Liver (tissue), 9 donors: ENCODE results near the gene IP6K3. TPM values are rescaled to one million over a fixed set of nuclear protein-coding genes. Genes with fewer than 3 reads are reported as not detected.

Source experiments
- DNase-seq: peaks from one replicate; pipeline ENCODE4 v3.0.0-alpha.2; 2017; ENCODE audit warnings: low spot score
- H3K27ac ChIP-seq, 2 donors: one replicate each; pipeline ENCODE4 v1.7.0; 2013; ENCODE audit warnings: inconsistent platforms in 2 of 2, low read length in 2 of 2, control low read depth in 1 of 2, low read depth in 1 of 2, mild to moderate bottlenecking in 1 of 2
- H3K27me3 ChIP-seq, 4 donors: one replicate each; pipeline versions ENCODE4 v1.6.1 to v1.7.0; 2013; ENCODE audit warnings: low read length in 3 of 4, inconsistent platforms in 1 of 4, mild to moderate bottlenecking in 1 of 4, moderate library complexity in 1 of 4; ENCODE audit not compliant: control insufficient read depth in 4 of 4, insufficient read depth in 4 of 4
- H3K36me3 ChIP-seq, 4 donors: one replicate each; pipeline versions ENCODE4 v1.6.1 to v1.7.0; 2013; ENCODE audit warnings: low read length in 3 of 4, mild to moderate bottlenecking in 3 of 4, low read depth in 1 of 4, moderate library complexity in 1 of 4; ENCODE audit not compliant: control insufficient read depth in 4 of 4, insufficient read depth in 3 of 4
- H3K4me1 ChIP-seq, 4 donors: one replicate each; pipeline versions ENCODE4 v1.6.1 to v1.7.0; 2013; ENCODE audit warnings: low read length in 3 of 4, mild to moderate bottlenecking in 3 of 4, moderate library complexity in 1 of 4; ENCODE audit not compliant: control insufficient read depth in 4 of 4, insufficient read depth in 4 of 4
- H3K4me3 ChIP-seq, 3 donors: one replicate each; pipeline versions ENCODE4 v1.6.1 to v1.7.0; 2013; ENCODE audit warnings: low read length in 3 of 3, control low read depth in 1 of 3, low read depth in 1 of 3, mild to moderate bottlenecking in 1 of 3
- H3K9ac ChIP-seq, 2 donors: one replicate each; pipeline ENCODE4 v1.7.0; 2013; ENCODE audit warnings: low read length in 2 of 2, mild to moderate bottlenecking in 2 of 2, moderate library complexity in 2 of 2, control low read depth in 1 of 2, low read depth in 1 of 2
- H3K9me3 ChIP-seq, 4 donors: one replicate each; pipeline versions ENCODE4 v1.6.1 to v1.7.0; 2013; ENCODE audit warnings: low read length in 3 of 4; ENCODE audit not compliant: control insufficient read depth in 4 of 4
- FOXA1 ChIP-seq: IDR thresholded peaks from 2 replicates; pipeline ENCODE4 v1.6.1; 2016; ENCODE audit warnings: antibody characterized with exemption
- FOXA2 ChIP-seq: IDR thresholded peaks from 2 replicates; pipeline ENCODE4 v1.6.1; 2016; ENCODE audit warnings: antibody characterized with exemption
- GABPA ChIP-seq, 2 donors: IDR thresholded peaks in 1 of 2; conservative IDR thresholded peaks in 1 of 2; 2 replicates each; pipeline ENCODE4 v1.6.1; 2016; ENCODE audit warnings: antibody characterized with exemption in 2 of 2, mild to moderate bottlenecking in 1 of 2, moderate library complexity in 1 of 2
- HNF4A ChIP-seq, 2 donors: conservative IDR thresholded peaks; 2 replicates each; pipeline ENCODE4 v1.6.1; 2016; ENCODE audit warnings: antibody characterized with exemption in 2 of 2, mild to moderate bottlenecking in 2 of 2
- JUND ChIP-seq, 2 donors: IDR thresholded peaks; 2 replicates each; pipeline ENCODE4 v1.6.1; 2016; ENCODE audit warnings: antibody characterized with exemption in 2 of 2
- NR2F2 ChIP-seq: IDR thresholded peaks from 2 replicates; pipeline ENCODE4 v1.6.1; 2016; ENCODE audit warnings: antibody characterized with exemption
- RAD21 ChIP-seq, 2 donors: IDR thresholded peaks; 2 replicates each; pipeline ENCODE4 v1.6.1; 2016; ENCODE audit warnings: antibody characterized with exemption in 2 of 2, mild to moderate bottlenecking in 2 of 2
- RXRA ChIP-seq, 2 donors: IDR thresholded peaks; 2 replicates each; pipeline ENCODE4 v1.6.1; 2017 to 2018; ENCODE audit warnings: antibody characterized with exemption in 2 of 2, mild to moderate bottlenecking in 1 of 2
- SP1 ChIP-seq: IDR thresholded peaks from 2 replicates; pipeline ENCODE4 v1.6.1; 2018; ENCODE audit warnings: antibody characterized with exemption, mild to moderate bottlenecking
- TAF1 ChIP-seq: conservative IDR thresholded peaks from 2 replicates; pipeline ENCODE4 v1.6.1; 2016; ENCODE audit warnings: antibody characterized with exemption, mild to moderate bottlenecking
- YY1 ChIP-seq: IDR thresholded peaks from 2 replicates; pipeline ENCODE4 v1.6.1; 2016; ENCODE audit warnings: antibody characterized with exemption, mild to moderate bottlenecking
- WGBS: extraction: QIAGEN DNeasy Blood & Tissue Kit; methylation state at CpG from one replicate; pipeline ENCODE4 v1.1.7; 2013; 5-methylcytosine and 5-hydroxymethylcytosine counted together
- polyA plus RNA-seq, 2 donors: library from polyadenylated mRNA; stranded (reverse) in 1 of 2; unstranded in 1 of 2; fragments of 200-250 nt in 1 of 2; fragments of >200 nt in 1 of 2; fragmentation: Nextera tagmentation in 1 of 2; extraction: Ambion mirVana in 1 of 2; gene quantifications; one replicate each; pipeline versions ENCODE4 v1.2.1 to v1.2.3, GENCODE V29; 2013 to 2015
- total RNA-seq, 2 donors: library from RNA; depleted of rRNA; stranded (reverse); fragments of >200 nt; gene quantifications; one replicate each; pipeline ENCODE4 v1.2.3, GENCODE V29; 2014
- TF ChIP-seq, protein P1 (sequence below): IDR thresholded peaks from 2 replicates; pipeline ENCODE4 v1.6.1; 2016; ENCODE audit warnings: antibody characterized with exemption
- TF ChIP-seq, protein P2 (sequence below): IDR thresholded peaks from 2 replicates; pipeline ENCODE4 v1.6.1; 2016; ENCODE audit warnings: antibody characterized with exemption
- TF ChIP-seq, protein P3 (sequence below): fragments of 150-350 bp; IDR thresholded peaks from 2 replicates; pipeline ENCODE4 v1.5.1; 2017; ENCODE audit warnings: improper control_type of control experiment, low read depth, low read length; ENCODE audit not compliant: missing input control
- TF ChIP-seq, protein P4 (sequence below): IDR thresholded peaks from 2 replicates; pipeline ENCODE4 v1.6.1; 2016; ENCODE audit warnings: antibody characterized with exemption, mild to moderate bottlenecking
- TF ChIP-seq, protein P5 (sequence below): IDR thresholded peaks from 2 replicates; pipeline ENCODE4 v1.6.1; 2016; ENCODE audit warnings: antibody characterized with exemption
- donor health status: healthy.
- donor health status: healthy.
- donor health status: healthy.
- donor health status: healthy.
- donor health status: healthy.

IP6K3 gene
- total and polyA plus RNA-seq, 4 donors = 1.5 to 12.9 (median 6.7) TPM

DNA sequence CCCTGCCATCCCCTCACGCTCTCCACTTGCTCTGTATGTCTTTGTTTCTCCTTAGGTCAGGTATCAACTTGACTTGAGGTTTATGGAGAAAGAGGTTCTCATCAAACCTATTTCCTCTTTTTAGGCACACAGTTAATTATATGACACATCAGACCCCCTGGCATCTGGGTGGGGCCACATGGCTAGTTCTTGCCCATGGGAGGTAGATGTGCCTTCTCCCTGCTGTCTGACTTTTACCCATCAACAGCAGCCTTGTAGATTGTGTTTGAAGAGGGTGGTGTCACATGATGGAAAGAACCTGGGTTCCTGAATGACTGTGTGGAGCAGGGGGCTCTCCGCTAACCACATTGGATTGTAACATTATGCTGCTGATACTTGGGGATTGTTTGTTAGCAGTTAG is 28.0 kb downstream of the IP6K3 start:
- H3K27me3 ChIP-seq = no peaks in the 10 kb centered on the region
- TF ChIP-seq FOXA1 (no peak), SP1 (no peak), GABPA (IDR thresholded peaks at IDR 0.05 in 1 of 2, conservative IDR thresholded peaks at IDR 0.05 in 1 of 2) (no peak), NR2F2 (no peak), TAF1 (no peak), HNF4A (conservative IDR thresholded peaks at IDR 0.05) (no peak), FOXA2 (no peak), RAD21 (IDR thresholded peaks at IDR 0.05) (no peak)
- TF ChIP-seq, protein P1, sequence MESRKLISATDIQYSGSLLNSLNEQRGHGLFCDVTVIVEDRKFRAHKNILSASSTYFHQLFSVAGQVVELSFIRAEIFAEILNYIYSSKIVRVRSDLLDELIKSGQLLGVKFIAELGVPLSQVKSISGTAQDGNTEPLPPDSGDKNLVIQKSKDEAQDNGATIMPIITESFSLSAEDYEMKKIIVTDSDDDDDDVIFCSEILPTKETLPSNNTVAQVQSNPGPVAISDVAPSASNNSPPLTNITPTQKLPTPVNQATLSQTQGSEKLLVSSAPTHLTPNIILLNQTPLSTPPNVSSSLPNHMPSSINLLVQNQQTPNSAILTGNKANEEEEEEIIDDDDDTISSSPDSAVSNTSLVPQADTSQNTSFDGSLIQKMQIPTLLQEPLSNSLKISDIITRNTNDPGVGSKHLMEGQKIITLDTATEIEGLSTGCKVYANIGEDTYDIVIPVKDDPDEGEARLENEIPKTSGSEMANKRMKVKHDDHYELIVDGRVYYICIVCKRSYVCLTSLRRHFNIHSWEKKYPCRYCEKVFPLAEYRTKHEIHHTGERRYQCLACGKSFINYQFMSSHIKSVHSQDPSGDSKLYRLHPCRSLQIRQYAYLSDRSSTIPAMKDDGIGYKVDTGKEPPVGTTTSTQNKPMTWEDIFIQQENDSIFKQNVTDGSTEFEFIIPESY = no peak
- TF ChIP-seq, protein P2, sequence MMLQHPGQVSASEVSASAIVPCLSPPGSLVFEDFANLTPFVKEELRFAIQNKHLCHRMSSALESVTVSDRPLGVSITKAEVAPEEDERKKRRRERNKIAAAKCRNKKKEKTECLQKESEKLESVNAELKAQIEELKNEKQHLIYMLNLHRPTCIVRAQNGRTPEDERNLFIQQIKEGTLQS = no peak
- TF ChIP-seq, protein P3, sequence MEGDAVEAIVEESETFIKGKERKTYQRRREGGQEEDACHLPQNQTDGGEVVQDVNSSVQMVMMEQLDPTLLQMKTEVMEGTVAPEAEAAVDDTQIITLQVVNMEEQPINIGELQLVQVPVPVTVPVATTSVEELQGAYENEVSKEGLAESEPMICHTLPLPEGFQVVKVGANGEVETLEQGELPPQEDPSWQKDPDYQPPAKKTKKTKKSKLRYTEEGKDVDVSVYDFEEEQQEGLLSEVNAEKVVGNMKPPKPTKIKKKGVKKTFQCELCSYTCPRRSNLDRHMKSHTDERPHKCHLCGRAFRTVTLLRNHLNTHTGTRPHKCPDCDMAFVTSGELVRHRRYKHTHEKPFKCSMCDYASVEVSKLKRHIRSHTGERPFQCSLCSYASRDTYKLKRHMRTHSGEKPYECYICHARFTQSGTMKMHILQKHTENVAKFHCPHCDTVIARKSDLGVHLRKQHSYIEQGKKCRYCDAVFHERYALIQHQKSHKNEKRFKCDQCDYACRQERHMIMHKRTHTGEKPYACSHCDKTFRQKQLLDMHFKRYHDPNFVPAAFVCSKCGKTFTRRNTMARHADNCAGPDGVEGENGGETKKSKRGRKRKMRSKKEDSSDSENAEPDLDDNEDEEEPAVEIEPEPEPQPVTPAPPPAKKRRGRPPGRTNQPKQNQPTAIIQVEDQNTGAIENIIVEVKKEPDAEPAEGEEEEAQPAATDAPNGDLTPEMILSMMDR = no peak
- TF ChIP-seq, protein P4, sequence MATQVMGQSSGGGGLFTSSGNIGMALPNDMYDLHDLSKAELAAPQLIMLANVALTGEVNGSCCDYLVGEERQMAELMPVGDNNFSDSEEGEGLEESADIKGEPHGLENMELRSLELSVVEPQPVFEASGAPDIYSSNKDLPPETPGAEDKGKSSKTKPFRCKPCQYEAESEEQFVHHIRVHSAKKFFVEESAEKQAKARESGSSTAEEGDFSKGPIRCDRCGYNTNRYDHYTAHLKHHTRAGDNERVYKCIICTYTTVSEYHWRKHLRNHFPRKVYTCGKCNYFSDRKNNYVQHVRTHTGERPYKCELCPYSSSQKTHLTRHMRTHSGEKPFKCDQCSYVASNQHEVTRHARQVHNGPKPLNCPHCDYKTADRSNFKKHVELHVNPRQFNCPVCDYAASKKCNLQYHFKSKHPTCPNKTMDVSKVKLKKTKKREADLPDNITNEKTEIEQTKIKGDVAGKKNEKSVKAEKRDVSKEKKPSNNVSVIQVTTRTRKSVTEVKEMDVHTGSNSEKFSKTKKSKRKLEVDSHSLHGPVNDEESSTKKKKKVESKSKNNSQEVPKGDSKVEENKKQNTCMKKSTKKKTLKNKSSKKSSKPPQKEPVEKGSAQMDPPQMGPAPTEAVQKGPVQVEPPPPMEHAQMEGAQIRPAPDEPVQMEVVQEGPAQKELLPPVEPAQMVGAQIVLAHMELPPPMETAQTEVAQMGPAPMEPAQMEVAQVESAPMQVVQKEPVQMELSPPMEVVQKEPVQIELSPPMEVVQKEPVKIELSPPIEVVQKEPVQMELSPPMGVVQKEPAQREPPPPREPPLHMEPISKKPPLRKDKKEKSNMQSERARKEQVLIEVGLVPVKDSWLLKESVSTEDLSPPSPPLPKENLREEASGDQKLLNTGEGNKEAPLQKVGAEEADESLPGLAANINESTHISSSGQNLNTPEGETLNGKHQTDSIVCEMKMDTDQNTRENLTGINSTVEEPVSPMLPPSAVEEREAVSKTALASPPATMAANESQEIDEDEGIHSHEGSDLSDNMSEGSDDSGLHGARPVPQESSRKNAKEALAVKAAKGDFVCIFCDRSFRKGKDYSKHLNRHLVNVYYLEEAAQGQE = no peak
- TF ChIP-seq, protein P5, sequence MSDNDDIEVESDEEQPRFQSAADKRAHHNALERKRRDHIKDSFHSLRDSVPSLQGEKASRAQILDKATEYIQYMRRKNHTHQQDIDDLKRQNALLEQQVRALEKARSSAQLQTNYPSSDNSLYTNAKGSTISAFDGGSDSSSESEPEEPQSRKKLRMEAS = no peak
- no peaks in the 10 kb centered on the region for H3K36me3 ChIP-seq
- no peaks in the 10 kb centered on the region for H3K9me3 ChIP-seq
- DNase-seq = no peak
- H3K9ac ChIP-seq = no peak overlapping the region
- 99% methylated on average over 2 of the region's 2 CpGs for WGBS
- no peak overlapping the region for H3K4me3 ChIP-seq
- no peak overlapping the region for H3K27ac ChIP-seq
- peaks cover 0 to 15% (median 14%) of the 10 kb centered on the region in 4 donors for H3K4me1 ChIP-seq

DNA sequence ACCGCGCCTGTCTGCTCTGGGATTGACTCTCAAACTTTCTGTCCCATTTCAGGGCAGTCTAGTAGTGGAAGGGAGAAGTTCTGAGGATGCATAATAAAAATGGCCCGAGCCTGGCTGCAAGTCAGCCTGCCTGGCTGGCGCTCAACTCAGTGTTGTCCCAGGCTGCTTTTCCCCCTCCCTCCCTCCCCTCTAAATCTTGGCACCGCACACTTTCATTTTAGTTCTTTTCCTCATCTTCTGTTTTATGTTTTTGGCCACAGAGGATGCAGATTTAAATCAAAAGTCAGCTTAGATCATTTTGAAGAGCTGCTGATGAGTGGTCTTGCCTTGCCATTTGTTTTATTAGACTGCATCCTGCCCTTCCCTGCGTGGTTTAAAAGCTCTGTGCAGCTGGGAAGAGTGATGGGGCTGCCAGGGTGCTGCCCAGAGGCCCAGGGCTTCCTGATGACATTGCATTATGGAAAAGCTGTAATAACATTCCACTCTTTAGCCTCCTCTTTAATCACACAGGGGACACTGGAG is 28.7 kb downstream of the IP6K3 start:
- TF ChIP-seq RXRA (IDR thresholded peaks at IDR 0.05) = no peak
- TF ChIP-seq, protein P3 = no peak
- TF ChIP-seq JUND (IDR thresholded peaks at IDR 0.05) = no peak
- no peak for TF ChIP-seq YY1
- TF ChIP-seq, protein P1 = no peak
- no peak for TF ChIP-seq FOXA1
- TF ChIP-seq FOXA2 = no peak
- no peak overlapping the region for H3K4me3 ChIP-seq
- H3K27ac ChIP-seq = no peak overlapping the region
- H3K4me1 ChIP-seq = peaks cover 0 to 15% (median 14%) of the 10 kb centered on the region in 4 donors
- H3K9me3 ChIP-seq = no peaks in the 10 kb centered on the region
- H3K27me3 ChIP-seq = no peaks in the 10 kb centered on the region
- H3K36me3 ChIP-seq = no peaks in the 10 kb centered on the region
- WGBS = 45% methylated on average over 6 of the region's 6 CpGs
- H3K9ac ChIP-seq = no peak overlapping the region
- DNase-seq = no peak
